ENCODE measurements around the gene UROC1. TPM values are rescaled to one million over a fixed set of nuclear protein-coding genes. Genes with fewer than 3 reads are reported as not detected.

Gene UROC1
- total and polyA plus RNA-seq, 2 donors from 2014 or later = not detected

DNA sequence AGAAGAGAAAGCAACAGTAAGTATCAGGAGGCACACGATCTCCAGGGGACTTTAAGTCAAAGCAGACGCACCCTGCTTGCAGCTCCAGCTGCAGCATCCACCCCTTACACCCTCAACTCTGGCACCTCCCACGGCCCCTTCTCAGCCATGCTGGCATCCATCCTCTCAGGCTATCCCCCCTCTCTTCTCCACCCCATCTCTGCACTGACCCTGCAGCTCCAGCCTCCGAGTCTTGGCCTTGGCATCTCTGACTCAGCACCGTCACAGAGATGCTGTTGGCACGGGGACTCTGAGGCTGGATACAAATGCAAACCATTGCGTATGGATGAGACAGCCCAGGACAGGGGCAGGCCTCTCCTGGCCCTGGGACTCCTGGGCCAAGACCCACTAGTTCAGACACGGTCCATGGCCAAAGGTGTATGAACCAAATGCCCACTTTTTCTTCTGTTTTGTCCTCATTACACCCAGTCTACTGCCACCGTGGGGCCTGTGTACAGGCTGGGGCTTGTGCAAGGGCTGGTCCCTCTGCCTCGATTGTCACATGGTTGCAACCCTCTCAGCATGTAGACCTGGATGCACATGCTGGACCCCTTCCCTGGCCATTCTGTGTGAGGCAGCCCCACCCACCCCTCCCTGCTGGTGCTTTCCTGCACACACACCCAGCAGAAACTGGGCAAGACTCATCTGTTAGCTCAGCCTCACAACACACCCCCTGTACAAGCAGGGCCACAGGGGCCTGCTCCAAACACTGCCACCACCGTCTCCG lies 23.2 kb downstream of the UROC1 start:
- DNase-seq = peak in 1 of 5 donors; percentile 35
- intact Hi-C loops (cut with DNase I) = no loop called here

DNA sequence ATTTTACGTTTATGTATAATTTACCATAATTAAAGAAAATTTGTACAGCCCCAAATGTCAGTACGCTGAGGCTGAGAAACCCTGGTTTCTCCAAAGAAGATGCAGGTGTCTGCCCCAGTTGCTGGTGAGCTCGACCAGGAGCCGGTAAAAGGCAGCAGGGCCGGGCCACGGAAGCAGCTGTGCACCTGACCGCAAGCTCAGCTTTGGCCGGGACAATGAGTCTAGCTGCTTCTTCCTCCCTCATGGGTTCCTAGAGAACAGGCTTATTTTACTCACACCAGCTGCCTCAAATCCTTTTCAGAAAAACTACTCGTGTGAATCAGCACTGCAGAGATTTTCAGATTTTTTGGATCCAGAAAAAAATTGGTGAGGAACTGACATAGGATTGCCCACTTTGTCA lies 23.8 kb downstream of the UROC1 start:
- no peaks in the 10 kb centered on the region for H3K36me3 ChIP-seq (ENCODE audit: control insufficient read depth in 2 of 3, insufficient read depth in 3 of 3, low read length in 3 of 3)
- no peaks in the 10 kb centered on the region for H3K9me3 ChIP-seq (ENCODE audit: control insufficient read depth in 2 of 3, insufficient read depth in 1 of 3, low read length in 3 of 3)
- no peaks in the 10 kb centered on the region for H3K27me3 ChIP-seq (ENCODE audit: control insufficient read depth, insufficient read depth, low read length)
- FAIRE-seq = no peak
- TF ChIP-seq, protein P1, sequence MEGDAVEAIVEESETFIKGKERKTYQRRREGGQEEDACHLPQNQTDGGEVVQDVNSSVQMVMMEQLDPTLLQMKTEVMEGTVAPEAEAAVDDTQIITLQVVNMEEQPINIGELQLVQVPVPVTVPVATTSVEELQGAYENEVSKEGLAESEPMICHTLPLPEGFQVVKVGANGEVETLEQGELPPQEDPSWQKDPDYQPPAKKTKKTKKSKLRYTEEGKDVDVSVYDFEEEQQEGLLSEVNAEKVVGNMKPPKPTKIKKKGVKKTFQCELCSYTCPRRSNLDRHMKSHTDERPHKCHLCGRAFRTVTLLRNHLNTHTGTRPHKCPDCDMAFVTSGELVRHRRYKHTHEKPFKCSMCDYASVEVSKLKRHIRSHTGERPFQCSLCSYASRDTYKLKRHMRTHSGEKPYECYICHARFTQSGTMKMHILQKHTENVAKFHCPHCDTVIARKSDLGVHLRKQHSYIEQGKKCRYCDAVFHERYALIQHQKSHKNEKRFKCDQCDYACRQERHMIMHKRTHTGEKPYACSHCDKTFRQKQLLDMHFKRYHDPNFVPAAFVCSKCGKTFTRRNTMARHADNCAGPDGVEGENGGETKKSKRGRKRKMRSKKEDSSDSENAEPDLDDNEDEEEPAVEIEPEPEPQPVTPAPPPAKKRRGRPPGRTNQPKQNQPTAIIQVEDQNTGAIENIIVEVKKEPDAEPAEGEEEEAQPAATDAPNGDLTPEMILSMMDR (IDR thresholded peaks at IDR 0.05; ENCODE audit: borderline replicate concordance, extremely low read depth, insufficient read depth) = no peak
- DNase-seq = peak in 1 of 5 donors; percentile 42
- no peak overlapping the region for H3K9ac ChIP-seq (ENCODE audit: low read length in 3 of 3)
- intact Hi-C loops (cut with DNase I) = no loop called here
- no peak overlapping the region for H3K27ac ChIP-seq (ENCODE audit: low read depth in 2 of 2, low read length in 2 of 2)
- no peak overlapping the region for H3K4me3 ChIP-seq (ENCODE audit: low read length in 3 of 3)
- no peaks in the 10 kb centered on the region for H3K4me1 ChIP-seq (ENCODE audit: control insufficient read depth in 2 of 3, insufficient read depth in 2 of 3, low read depth in 1 of 3, low read length in 3 of 3)

More for the DNA sequence above, 23.2 kb downstream of the UROC1 start:
- H3K27ac ChIP-seq (ENCODE audit: low read depth in 2 of 2, low read length in 2 of 2) = no peak overlapping the region
- no peaks in the 10 kb centered on the region for H3K4me1 ChIP-seq (ENCODE audit: control insufficient read depth in 2 of 3, insufficient read depth in 2 of 3, low read depth in 1 of 3, low read length in 3 of 3)
- H3K4me3 ChIP-seq (ENCODE audit: low read length in 3 of 3) = no peak overlapping the region
- no peaks in the 10 kb centered on the region for H3K36me3 ChIP-seq (ENCODE audit: control insufficient read depth in 2 of 3, insufficient read depth in 3 of 3, low read length in 3 of 3)
- TF ChIP-seq, protein P1 (IDR thresholded peaks at IDR 0.05; ENCODE audit: borderline replicate concordance, extremely low read depth, insufficient read depth) = no peak
- FAIRE-seq = no peak
- H3K9ac ChIP-seq (ENCODE audit: low read length in 3 of 3) = no peak overlapping the region
- H3K27me3 ChIP-seq (ENCODE audit: control insufficient read depth, insufficient read depth, low read length) = no peaks in the 10 kb centered on the region
- no peaks in the 10 kb centered on the region for H3K9me3 ChIP-seq (ENCODE audit: control insufficient read depth in 2 of 3, insufficient read depth in 1 of 3, low read length in 3 of 3)

GRCh38 chr3:126493051-126493450 lies 24.5 kb downstream of the UROC1 start:
- DNase-seq (peak in 1 of 5 donors; percentile 21), FAIRE-seq (no peak)
- H3K4me3 ChIP-seq (ENCODE audit: low read length in 3 of 3) = no peak overlapping the region
- no peaks in the 10 kb centered on the region for H3K36me3 ChIP-seq (ENCODE audit: control insufficient read depth in 2 of 3, insufficient read depth in 3 of 3, low read length in 3 of 3)
- TF ChIP-seq, protein P1 (IDR thresholded peaks at IDR 0.05; ENCODE audit: borderline replicate concordance, extremely low read depth, insufficient read depth) = no peak
- H3K9ac ChIP-seq (ENCODE audit: low read length in 3 of 3) = no peak overlapping the region
- no peaks in the 10 kb centered on the region for H3K9me3 ChIP-seq (ENCODE audit: control insufficient read depth in 2 of 3, insufficient read depth in 1 of 3, low read length in 3 of 3)
- intact Hi-C loops (cut with DNase I) = no loop called here
- no peaks in the 10 kb centered on the region for H3K27me3 ChIP-seq (ENCODE audit: control insufficient read depth, insufficient read depth, low read length)
- H3K4me1 ChIP-seq (ENCODE audit: control insufficient read depth in 2 of 3, insufficient read depth in 2 of 3, low read depth in 1 of 3, low read length in 3 of 3) = no peaks in the 10 kb centered on the region
- H3K27ac ChIP-seq (ENCODE audit: low read depth in 2 of 2, low read length in 2 of 2) = no peak overlapping the region
